H1 (cell line): ENCODE results near the gene MKX. TPM values are rescaled to one million over a fixed set of nuclear protein-coding genes. Genes with fewer than 3 reads are reported as not detected.

ENCODE experiments used
- BACH1 ChIP-seq: IDR thresholded peaks from 2 replicates; pipeline ENCODE4 v1.6.1; 2012; ENCODE audit warnings: low read length, improper control_type of control experiment
- CEBPB ChIP-seq: IDR thresholded peaks from 2 replicates; pipeline ENCODE4 v1.6.1; 2012; ENCODE audit warnings: low read depth, low read length
- GABPA ChIP-seq: IDR thresholded peaks from 2 replicates; pipeline ENCODE4 v1.6.1; 2011; ENCODE audit warnings: mild to moderate bottlenecking, low read length, moderate library complexity, borderline replicate concordance; ENCODE audit not compliant: insufficient read depth
- NRF1 ChIP-seq: IDR thresholded peaks from 2 replicates; pipeline ENCODE4 v1.6.1; 2011; ENCODE audit warnings: mild to moderate bottlenecking, low read depth, low read length, improper control_type of control experiment
- RBBP5 ChIP-seq: IDR thresholded peaks from 2 replicates; pipeline ENCODE4 v1.7.1; 2012; ENCODE audit warnings: low read depth, mild to moderate bottlenecking, inconsistent platforms, low read length, moderate library complexity, borderline replicate concordance
- TBP ChIP-seq: IDR thresholded peaks from 2 replicates; pipeline ENCODE4 v1.6.1; 2011; ENCODE audit warnings: low read depth, low read length, improper control_type of control experiment
- polyA plus RNA-seq, 7 experiments: library from polyadenylated mRNA; depleted of rRNA in 3 of 7; stranded (reverse) in 5 of 7; unstranded in 2 of 7; fragments of >200 nt in 5 of 7; fragments of 200-250 nt in 2 of 7; gene quantifications; 1 replicate in 5 of 7; 2 replicates in 1 of 7; 4 replicates in 1 of 7; pipeline versions ENCODE4 v1.2.1 to v1.2.3, GENCODE V29; 2011 to 2013; ENCODE audit warnings: missing spikeins in 2 of 7, mixed read lengths in 2 of 7
- total RNA-seq: library from RNA; stranded (reverse); fragmentation: NEBNext Ultra II Directional; extraction: Animal tissue kit (Norgen Biotek cat#: 25700); gene quantifications from 2 replicates; pipeline ENCODE4 v1.2.1, GENCODE V29; 2021
- TF ChIP-seq, protein P1 (sequence below): IDR thresholded peaks from 2 replicates; pipeline ENCODE4 v1.6.1; 2012; ENCODE audit warnings: low read length, inconsistent platforms

The MKX gene
- total and polyA plus RNA-seq, 2 of the 8 experiments (the other 6 are each of a cell fraction or from before 2014, with no cell fraction given) = 0.21 to 1.3 TPM

DNA sequence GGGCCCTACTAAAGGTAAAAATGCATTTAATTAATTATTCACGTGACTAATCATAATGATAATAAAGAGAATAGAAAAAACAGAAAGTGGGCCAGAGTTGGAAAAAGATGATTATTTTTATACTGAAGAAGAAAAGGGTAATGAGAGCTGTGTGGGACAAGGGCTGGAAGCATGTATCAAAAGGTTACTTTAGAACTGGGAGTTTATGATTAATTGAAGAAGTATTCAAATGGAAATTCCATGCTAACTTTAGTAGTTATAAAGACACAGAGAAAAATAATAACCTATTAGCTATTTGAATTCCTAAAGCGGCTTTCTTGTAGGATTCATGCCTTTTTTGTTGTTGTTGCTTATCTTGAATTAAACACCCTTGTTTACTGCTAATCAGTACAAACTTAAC, 49.9 kb downstream of the MKX start (continued):
- no peak for TF ChIP-seq RBBP5
- no peak for TF ChIP-seq CEBPB
- TF ChIP-seq, protein P1, sequence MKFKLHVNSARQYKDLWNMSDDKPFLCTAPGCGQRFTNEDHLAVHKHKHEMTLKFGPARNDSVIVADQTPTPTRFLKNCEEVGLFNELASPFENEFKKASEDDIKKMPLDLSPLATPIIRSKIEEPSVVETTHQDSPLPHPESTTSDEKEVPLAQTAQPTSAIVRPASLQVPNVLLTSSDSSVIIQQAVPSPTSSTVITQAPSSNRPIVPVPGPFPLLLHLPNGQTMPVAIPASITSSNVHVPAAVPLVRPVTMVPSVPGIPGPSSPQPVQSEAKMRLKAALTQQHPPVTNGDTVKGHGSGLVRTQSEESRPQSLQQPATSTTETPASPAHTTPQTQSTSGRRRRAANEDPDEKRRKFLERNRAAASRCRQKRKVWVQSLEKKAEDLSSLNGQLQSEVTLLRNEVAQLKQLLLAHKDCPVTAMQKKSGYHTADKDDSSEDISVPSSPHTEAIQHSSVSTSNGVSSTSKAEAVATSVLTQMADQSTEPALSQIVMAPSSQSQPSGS = no peak
- no peak for TF ChIP-seq TBP
- TF ChIP-seq NRF1 = no peak
- no peak for TF ChIP-seq GABPA
- no peak for TF ChIP-seq BACH1
